Measurements from ENCODE around the gene PTH2R. TPM values are rescaled to one million over a fixed set of nuclear protein-coding genes. Genes with fewer than 3 reads are reported as not detected.

Gene PTH2R
- total and polyA plus RNA-seq, 2 experiments from 2014 or later = 0.18 to 0.38 TPM

GRCh38 chr2:208379192-208379591, 27.4 kb upstream of the PTH2R start:
- ATAC-seq = no peak
- DNase-seq (ENCODE audit: low spot score) = no peak
- Mint-ChIP-seq H3K4me3 (no peak overlapping the region), H3K36me3 (ENCODE audit: low read depth) (peaks cover 15% of the 10 kb centered on the region; the same call in 2 of the 3 replicates), H3K4me1 (peaks cover 21% of the 10 kb centered on the region), H3K27me3 (ENCODE audit: insufficient read depth, low read depth, poor library complexity) (peaks cover 2% of the 10 kb centered on the region), H3K27ac (no peak overlapping the region), H3K9me3 (peaks cover 18% of the 10 kb centered on the region)
- TF ChIP-seq EZH2phosphoT487 (IDR thresholded peaks at IDR 0.05; ENCODE audit: unreplicated experiment) = no peak
- no peak for TF ChIP-seq JUNB (IDR thresholded peaks at IDR 0.05; ENCODE audit: unreplicated experiment)
- no peak for TF ChIP-seq EZH2 (IDR thresholded peaks at IDR 0.05; ENCODE audit: low read depth, unreplicated experiment)
- TF ChIP-seq, protein P1, sequence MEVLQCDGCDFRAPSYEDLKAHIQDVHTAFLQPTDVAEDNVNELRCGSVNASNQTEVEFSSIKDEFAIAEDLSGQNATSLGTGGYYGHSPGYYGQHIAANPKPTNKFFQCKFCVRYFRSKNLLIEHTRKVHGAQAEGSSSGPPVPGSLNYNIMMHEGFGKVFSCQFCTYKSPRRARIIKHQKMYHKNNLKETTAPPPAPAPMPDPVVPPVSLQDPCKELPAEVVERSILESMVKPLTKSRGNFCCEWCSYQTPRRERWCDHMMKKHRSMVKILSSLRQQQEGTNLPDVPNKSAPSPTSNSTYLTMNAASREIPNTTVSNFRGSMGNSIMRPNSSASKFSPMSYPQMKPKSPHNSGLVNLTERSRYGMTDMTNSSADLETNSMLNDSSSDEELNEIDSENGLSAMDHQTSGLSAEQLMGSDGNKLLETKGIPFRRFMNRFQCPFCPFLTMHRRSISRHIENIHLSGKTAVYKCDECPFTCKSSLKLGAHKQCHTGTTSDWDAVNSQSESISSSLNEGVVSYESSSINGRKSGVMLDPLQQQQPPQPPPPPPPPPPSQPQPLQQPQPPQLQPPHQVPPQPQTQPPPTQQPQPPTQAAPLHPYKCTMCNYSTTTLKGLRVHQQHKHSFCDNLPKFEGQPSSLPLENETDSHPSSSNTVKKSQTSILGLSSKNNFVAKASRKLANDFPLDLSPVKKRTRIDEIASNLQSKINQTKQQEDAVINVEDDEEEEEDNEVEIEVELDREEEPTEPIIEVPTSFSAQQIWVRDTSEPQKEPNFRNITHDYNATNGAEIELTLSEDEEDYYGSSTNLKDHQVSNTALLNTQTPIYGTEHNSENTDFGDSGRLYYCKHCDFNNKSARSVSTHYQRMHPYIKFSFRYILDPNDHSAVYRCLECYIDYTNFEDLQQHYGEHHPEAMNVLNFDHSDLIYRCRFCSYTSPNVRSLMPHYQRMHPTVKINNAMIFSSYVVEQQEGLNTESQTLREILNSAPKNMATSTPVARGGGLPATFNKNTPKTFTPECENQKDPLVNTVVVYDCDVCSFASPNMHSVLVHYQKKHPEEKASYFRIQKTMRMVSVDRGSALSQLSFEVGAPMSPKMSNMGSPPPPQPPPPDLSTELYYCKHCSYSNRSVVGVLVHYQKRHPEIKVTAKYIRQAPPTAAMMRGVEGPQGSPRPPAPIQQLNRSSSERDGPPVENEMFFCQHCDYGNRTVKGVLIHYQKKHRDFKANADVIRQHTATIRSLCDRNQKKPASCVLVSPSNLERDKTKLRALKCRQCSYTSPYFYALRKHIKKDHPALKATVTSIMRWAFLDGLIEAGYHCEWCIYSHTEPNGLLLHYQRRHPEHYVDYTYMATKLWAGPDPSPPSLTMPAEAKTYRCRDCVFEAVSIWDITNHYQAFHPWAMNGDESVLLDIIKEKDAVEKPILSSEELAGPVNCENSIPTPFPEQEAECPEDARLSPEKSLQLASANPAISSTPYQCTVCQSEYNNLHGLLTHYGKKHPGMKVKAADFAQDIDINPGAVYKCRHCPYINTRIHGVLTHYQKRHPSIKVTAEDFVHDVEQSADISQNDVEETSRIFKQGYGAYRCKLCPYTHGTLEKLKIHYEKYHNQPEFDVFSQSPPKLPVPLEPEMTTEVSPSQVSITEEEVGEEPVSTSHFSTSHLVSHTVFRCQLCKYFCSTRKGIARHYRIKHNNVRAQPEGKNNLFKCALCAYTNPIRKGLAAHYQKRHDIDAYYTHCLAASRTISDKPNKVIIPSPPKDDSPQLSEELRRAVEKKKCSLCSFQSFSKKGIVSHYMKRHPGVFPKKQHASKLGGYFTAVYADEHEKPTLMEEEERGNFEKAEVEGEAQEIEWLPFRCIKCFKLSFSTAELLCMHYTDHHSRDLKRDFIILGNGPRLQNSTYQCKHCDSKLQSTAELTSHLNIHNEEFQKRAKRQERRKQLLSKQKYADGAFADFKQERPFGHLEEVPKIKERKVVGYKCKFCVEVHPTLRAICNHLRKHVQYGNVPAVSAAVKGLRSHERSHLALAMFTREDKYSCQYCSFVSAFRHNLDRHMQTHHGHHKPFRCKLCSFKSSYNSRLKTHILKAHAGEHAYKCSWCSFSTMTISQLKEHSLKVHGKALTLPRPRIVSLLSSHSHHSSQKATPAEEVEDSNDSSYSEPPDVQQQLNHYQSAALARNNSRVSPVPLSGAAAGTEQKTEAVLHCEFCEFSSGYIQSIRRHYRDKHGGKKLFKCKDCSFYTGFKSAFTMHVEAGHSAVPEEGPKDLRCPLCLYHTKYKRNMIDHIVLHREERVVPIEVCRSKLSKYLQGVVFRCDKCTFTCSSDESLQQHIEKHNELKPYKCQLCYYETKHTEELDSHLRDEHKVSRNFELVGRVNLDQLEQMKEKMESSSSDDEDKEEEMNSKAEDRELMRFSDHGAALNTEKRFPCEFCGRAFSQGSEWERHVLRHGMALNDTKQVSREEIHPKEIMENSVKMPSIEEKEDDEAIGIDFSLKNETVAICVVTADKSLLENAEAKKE (CRISPR knock-in tag; IDR thresholded peaks at IDR 0.05) = no peak
- TF ChIP-seq, protein P2, sequence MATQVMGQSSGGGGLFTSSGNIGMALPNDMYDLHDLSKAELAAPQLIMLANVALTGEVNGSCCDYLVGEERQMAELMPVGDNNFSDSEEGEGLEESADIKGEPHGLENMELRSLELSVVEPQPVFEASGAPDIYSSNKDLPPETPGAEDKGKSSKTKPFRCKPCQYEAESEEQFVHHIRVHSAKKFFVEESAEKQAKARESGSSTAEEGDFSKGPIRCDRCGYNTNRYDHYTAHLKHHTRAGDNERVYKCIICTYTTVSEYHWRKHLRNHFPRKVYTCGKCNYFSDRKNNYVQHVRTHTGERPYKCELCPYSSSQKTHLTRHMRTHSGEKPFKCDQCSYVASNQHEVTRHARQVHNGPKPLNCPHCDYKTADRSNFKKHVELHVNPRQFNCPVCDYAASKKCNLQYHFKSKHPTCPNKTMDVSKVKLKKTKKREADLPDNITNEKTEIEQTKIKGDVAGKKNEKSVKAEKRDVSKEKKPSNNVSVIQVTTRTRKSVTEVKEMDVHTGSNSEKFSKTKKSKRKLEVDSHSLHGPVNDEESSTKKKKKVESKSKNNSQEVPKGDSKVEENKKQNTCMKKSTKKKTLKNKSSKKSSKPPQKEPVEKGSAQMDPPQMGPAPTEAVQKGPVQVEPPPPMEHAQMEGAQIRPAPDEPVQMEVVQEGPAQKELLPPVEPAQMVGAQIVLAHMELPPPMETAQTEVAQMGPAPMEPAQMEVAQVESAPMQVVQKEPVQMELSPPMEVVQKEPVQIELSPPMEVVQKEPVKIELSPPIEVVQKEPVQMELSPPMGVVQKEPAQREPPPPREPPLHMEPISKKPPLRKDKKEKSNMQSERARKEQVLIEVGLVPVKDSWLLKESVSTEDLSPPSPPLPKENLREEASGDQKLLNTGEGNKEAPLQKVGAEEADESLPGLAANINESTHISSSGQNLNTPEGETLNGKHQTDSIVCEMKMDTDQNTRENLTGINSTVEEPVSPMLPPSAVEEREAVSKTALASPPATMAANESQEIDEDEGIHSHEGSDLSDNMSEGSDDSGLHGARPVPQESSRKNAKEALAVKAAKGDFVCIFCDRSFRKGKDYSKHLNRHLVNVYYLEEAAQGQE (IDR thresholded peaks at IDR 0.05; ENCODE audit: unreplicated experiment) = no peak
- TF ChIP-seq POLR2AphosphoS5 (IDR thresholded peaks at IDR 0.05; ENCODE audit: low read depth) = no peak
- TF ChIP-seq, protein P3, sequence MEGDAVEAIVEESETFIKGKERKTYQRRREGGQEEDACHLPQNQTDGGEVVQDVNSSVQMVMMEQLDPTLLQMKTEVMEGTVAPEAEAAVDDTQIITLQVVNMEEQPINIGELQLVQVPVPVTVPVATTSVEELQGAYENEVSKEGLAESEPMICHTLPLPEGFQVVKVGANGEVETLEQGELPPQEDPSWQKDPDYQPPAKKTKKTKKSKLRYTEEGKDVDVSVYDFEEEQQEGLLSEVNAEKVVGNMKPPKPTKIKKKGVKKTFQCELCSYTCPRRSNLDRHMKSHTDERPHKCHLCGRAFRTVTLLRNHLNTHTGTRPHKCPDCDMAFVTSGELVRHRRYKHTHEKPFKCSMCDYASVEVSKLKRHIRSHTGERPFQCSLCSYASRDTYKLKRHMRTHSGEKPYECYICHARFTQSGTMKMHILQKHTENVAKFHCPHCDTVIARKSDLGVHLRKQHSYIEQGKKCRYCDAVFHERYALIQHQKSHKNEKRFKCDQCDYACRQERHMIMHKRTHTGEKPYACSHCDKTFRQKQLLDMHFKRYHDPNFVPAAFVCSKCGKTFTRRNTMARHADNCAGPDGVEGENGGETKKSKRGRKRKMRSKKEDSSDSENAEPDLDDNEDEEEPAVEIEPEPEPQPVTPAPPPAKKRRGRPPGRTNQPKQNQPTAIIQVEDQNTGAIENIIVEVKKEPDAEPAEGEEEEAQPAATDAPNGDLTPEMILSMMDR (conservative IDR thresholded peaks at IDR 0.05; ENCODE audit: low read depth in 2 of 2) = no peak
- TF ChIP-seq ZNF331 (CRISPR knock-in tag; IDR thresholded peaks at IDR 0.05; ENCODE audit: low read depth) = no peak
- no peak for TF ChIP-seq ZNF114 (CRISPR knock-in tag; IDR thresholded peaks at IDR 0.05)
- TF ChIP-seq CREB1 (CRISPR knock-in tag; IDR thresholded peaks at IDR 0.05; ENCODE audit: low read depth) = no peak
- TF ChIP-seq STAT1 (IDR thresholded peaks at IDR 0.05; ENCODE audit: unreplicated experiment) = no peak
- TF ChIP-seq NANOG (IDR thresholded peaks at IDR 0.05; ENCODE audit: borderline replicate concordance) = no peak
- Histone ChIP-seq H3K36me3 (ENCODE audit: insufficient read depth) (no peaks in the 10 kb centered on the region), H3K4me2 (no peak overlapping the region), H3K27ac (ENCODE audit: low read depth) (no peak overlapping the region), H3K9me2 (ENCODE audit: insufficient read depth) (no peaks in the 10 kb centered on the region), H3F3A (replicated peaks; ENCODE audit: low read depth) (0 out of 2 replicates have a peak, but pooled peaks cover 4% of the 10 kb centered on the region), H4K20me1 (replicated peaks; ENCODE audit: insufficient read depth) (no peaks in the 10 kb centered on the region), H2AFZ (no peak overlapping the region), H3K27me3 (ENCODE audit: insufficient read depth) (no peaks in the 10 kb centered on the region), H3K4me1 (ENCODE audit: insufficient read depth) (peaks cover 15% of the 10 kb centered on the region), H3K4me3 (no peak overlapping the region), H3K79me2 (replicated peaks; ENCODE audit: insufficient read depth) (no peaks in the 10 kb centered on the region)

Data from GM23338 (cell line).